Peyer's patch (tissue), 4 donors: ENCODE data around the gene TEX29.

Experiments
- POLR2A ChIP-seq, 2 donors: fragments of 450-650 bp; IDR thresholded peaks; one replicate each; pipeline ENCODE4 v1.5.1; 2017; ENCODE audit warnings: antibody characterized with exemption in 2 of 2, mild to moderate bottlenecking in 2 of 2, moderate library complexity in 2 of 2
- TF ChIP-seq, protein P1 (sequence below), 6 experiments: fragments of 450-650 bp in 4 of 6; fragments of 200-600 bp in 2 of 6; sonication (generic) in 1 of 6; IDR thresholded peaks; one replicate each; pipeline ENCODE4 v1.5.1; 2017 to 2019; ENCODE audit warnings: antibody characterized with exemption in 6 of 6, mild to moderate bottlenecking in 3 of 6, moderate library complexity in 1 of 6

DNA sequence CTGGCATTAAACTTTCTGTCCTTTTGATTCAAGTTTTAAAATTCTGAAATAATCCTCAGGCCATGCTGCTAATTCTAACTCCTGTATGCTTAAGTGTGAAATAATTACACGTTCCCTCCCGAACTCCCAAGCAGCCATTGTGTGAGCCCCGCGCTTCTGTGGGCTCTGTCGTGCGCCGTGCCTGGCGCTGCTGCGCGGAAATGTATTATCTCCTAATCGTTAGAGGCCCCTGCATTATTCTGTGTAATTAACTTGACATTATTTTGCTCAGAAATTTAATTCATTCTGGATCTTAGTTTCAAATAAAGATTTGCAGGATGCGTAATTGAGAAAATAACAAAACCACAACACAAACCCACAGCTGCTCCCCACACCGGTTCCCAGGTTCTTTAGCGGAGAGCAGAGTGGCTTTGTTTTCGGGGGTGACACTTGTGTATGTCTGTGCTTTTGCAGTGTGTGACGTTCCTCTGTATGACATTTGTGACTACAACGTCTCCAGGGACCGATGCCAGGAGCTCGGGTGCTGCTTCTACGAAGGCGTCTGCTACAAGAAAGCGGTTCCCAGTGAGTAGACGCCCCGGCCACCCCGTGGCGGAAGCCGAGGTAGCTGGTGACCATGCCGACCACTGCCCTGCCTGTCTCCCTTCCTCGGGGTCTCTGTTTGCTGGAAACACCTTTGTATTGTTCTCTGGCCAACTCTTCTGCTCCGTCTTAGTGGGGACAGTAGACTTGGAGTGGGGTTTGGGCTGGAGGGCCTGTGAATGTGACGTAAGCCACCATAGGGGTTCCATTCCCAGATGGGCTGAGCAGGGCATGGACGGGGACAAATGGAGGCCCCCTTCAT, 7.5 kb downstream of the TEX29 start:
- TF ChIP-seq, protein P1, sequence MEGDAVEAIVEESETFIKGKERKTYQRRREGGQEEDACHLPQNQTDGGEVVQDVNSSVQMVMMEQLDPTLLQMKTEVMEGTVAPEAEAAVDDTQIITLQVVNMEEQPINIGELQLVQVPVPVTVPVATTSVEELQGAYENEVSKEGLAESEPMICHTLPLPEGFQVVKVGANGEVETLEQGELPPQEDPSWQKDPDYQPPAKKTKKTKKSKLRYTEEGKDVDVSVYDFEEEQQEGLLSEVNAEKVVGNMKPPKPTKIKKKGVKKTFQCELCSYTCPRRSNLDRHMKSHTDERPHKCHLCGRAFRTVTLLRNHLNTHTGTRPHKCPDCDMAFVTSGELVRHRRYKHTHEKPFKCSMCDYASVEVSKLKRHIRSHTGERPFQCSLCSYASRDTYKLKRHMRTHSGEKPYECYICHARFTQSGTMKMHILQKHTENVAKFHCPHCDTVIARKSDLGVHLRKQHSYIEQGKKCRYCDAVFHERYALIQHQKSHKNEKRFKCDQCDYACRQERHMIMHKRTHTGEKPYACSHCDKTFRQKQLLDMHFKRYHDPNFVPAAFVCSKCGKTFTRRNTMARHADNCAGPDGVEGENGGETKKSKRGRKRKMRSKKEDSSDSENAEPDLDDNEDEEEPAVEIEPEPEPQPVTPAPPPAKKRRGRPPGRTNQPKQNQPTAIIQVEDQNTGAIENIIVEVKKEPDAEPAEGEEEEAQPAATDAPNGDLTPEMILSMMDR (IDR thresholded peaks at IDR 0.05): no peak
- no peak for TF ChIP-seq POLR2A (IDR thresholded peaks at IDR 0.05)
